Measurements from ENCODE around the gene MEIS1.

The MEIS1 gene

GRCh38 chr2:66541646-66542045 is 106.7 kb downstream of the MEIS1 start:
- DNase-seq: no peak

- no peak for DNase-seq
These were observed 108.4 kb downstream of the MEIS1 start for GRCh38 chr2:66543257-66543767.

GRCh38 chr2:66544258-66544657 is 109.3 kb downstream of the MEIS1 start:
- no peak for DNase-seq

GRCh38 chr2:66545258-66545657 is 110.3 kb downstream of the MEIS1 start:
- DNase-seq: no peak

GRCh38 chr2:66547118-66547517 is 112.2 kb downstream of the MEIS1 start:
- DNase-seq: no peak

GRCh38 chr2:66547887-66548286 is 113.0 kb downstream of the MEIS1 start:
- DNase-seq: no peak

- no peak for DNase-seq
These were observed 113.5 kb downstream of the MEIS1 start for GRCh38 chr2:66548422-66548821.

- no peak for DNase-seq
These were observed 115.9 kb downstream of the MEIS1 start for GRCh38 chr2:66550826-66551225.

GRCh38 chr2:66553370-66553769 is 118.4 kb downstream of the MEIS1 start:
- no peak for DNase-seq

- no peak for DNase-seq
These were observed 120.2 kb downstream of the MEIS1 start for GRCh38 chr2:66555091-66555490.

GRCh38 chr2:66555501-66556324 is 120.8 kb downstream of the MEIS1 start:
- DNase-seq: no peak

GRCh38 chr2:66559672-66560071 is 124.7 kb downstream of the MEIS1 start:
- no peak for DNase-seq

GRCh38 chr2:66560683-66561082 is 125.8 kb downstream of the MEIS1 start:
- DNase-seq: no peak

- no peak for DNase-seq
These were observed 126.8 kb downstream of the MEIS1 start for GRCh38 chr2:66561645-66562303.

- DNase-seq: no peak
These were observed 127.4 kb downstream of the MEIS1 start for GRCh38 chr2:66562304-66562685.

- no peak for DNase-seq
These were observed 128.5 kb downstream of the MEIS1 start for GRCh38 chr2:66563473-66563872.

GRCh38 chr2:66565291-66565690 is 130.4 kb downstream of the MEIS1 start:
- DNase-seq: no peak

GRCh38 chr2:66566726-66567399 is 131.9 kb downstream of the MEIS1 start:
- no peak for DNase-seq

- no peak for DNase-seq
These were observed 132.8 kb downstream of the MEIS1 start for GRCh38 chr2:66567729-66568128.

GRCh38 chr2:66568650-66569300 is 133.8 kb downstream of the MEIS1 start:
- no peak for DNase-seq

- no peak for DNase-seq
These were observed 134.5 kb downstream of the MEIS1 start for GRCh38 chr2:66569321-66569851.

GRCh38 chr2:66569974-66570373 is 135.0 kb downstream of the MEIS1 start:
- DNase-seq: no peak

- no peak for DNase-seq
These were observed 135.5 kb downstream of the MEIS1 start for GRCh38 chr2:66570471-66570870.
